OCI-LY3 (cell line): ENCODE measurements around the gene ESRRG.

ENCODE experiments used
- H2AFZ ChIP-seq: fragments of 200-600, 300-600 bp; shearing (Covaris generic); 2 replicates; pipeline ENCODE4 v1.6.0; 2014; ENCODE audit warnings: antibody characterized with exemption, low read depth, low read length
- H3K27ac ChIP-seq: fragments of 200-600, 300-600 bp; sonication (generic); 2 replicates; pipeline ENCODE4 v1.5.1; 2014; ENCODE audit warnings: mild to moderate bottlenecking, low read length, moderate library complexity, mixed read lengths
- H3K27me3 ChIP-seq: fragments of 200-600, 300-600 bp; sonication (generic); 2 replicates; pipeline ENCODE4 v1.6.1; 2014; ENCODE audit warnings: low read depth, low read length, mixed read lengths
- H3K36me3 ChIP-seq: fragments of 200-600, 300-600 bp; sonication (generic); replicated peaks from 2 replicates; pipeline ENCODE3; 2014; ENCODE audit warnings: low read depth, low read length, mixed read lengths
- H3K4me1 ChIP-seq: fragments of 300-600, 200-600 bp; sonication (generic); 2 replicates; pipeline ENCODE4 v1.6.1; 2014; ENCODE audit warnings: low read length, mixed read lengths
- H3K4me2 ChIP-seq: fragments of 200-600, 300-600 bp; sonication (generic); 2 replicates; pipeline ENCODE4 v1.6.1; 2014; ENCODE audit warnings: low read length, mixed read lengths
- H3K4me3 ChIP-seq: fragments of 300-600, 200-600 bp; sonication (generic); 2 replicates; pipeline ENCODE4 v1.5.1; 2014; ENCODE audit warnings: antibody characterized with exemption, mild to moderate bottlenecking, low read length, moderate library complexity
- H3K79me2 ChIP-seq: fragments of 300-600, 200-600 bp; shearing (Covaris generic); 2 replicates; pipeline ENCODE4 v1.6.1; 2014; ENCODE audit warnings: mild to moderate bottlenecking, low read length, mixed read lengths
- H3K9ac ChIP-seq: fragments of 300-600, 200-600 bp; shearing (Covaris generic); 2 replicates; pipeline ENCODE4 v1.6.0; 2014; ENCODE audit warnings: mild to moderate bottlenecking, low read length, moderate library complexity
- H3K9me3 ChIP-seq: fragments of 200-600, 300-600 bp; shearing (Covaris generic); 2 replicates; pipeline ENCODE4 v1.6.1; 2014; ENCODE audit warnings: low read length, mixed read lengths; ENCODE audit not compliant: insufficient read depth
- H4K20me1 ChIP-seq: fragments of 200-600, 300-600 bp; sonication (generic); 2 replicates; pipeline ENCODE4 v1.6.1; 2016; ENCODE audit warnings: low read length, mixed read lengths; ENCODE audit not compliant: insufficient read depth
- EZH2phosphoT487 ChIP-seq: fragments of 200-600 bp; shearing (Covaris generic); IDR thresholded peaks from 2 replicates; pipeline ENCODE4 v1.6.1; 2018; ENCODE audit warnings: antibody characterized with exemption, mixed run types, low read depth
- TF ChIP-seq, protein P1 (sequence below): fragments of 200-600, 300-600 bp; sonication (generic); IDR thresholded peaks from 2 replicates; pipeline ENCODE4 v1.5.1; 2014; ENCODE audit warnings: antibody characterized with exemption, low read length, low read depth

The ESRRG gene

DNA sequence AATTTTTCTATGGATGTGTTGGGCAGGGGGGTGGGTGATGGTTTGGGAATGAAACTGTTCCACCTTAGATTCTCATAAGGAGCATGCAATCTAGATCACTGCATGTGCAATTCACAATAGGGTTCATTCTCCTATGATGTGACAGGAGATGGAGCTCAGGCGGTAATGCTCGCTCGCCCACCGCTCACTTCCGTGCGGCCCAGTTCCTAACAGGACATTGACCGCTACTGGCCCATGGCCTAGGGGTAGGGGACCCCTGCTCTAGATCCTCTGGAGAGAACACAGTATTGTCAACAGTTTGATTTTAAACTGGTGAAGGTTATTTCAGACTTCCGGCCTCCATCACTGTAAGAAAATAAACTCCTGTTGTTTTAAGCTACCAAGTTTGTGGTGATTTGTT, 245.0 kb downstream of the ESRRG start:
- H2AFZ ChIP-seq: no peak overlapping the region
- H3K9me3 ChIP-seq: no peaks in the 10 kb centered on the region
- no peaks in the 10 kb centered on the region for H3K4me1 ChIP-seq
- H3K79me2 ChIP-seq: no peaks in the 10 kb centered on the region
- no peaks in the 10 kb centered on the region for H3K27me3 ChIP-seq
- H3K36me3 ChIP-seq: no peaks in the 10 kb centered on the region
- H3K27ac ChIP-seq: no peak overlapping the region
- H3K4me2 ChIP-seq: no peak overlapping the region
- no peak for TF ChIP-seq EZH2phosphoT487
- TF ChIP-seq, protein P1, sequence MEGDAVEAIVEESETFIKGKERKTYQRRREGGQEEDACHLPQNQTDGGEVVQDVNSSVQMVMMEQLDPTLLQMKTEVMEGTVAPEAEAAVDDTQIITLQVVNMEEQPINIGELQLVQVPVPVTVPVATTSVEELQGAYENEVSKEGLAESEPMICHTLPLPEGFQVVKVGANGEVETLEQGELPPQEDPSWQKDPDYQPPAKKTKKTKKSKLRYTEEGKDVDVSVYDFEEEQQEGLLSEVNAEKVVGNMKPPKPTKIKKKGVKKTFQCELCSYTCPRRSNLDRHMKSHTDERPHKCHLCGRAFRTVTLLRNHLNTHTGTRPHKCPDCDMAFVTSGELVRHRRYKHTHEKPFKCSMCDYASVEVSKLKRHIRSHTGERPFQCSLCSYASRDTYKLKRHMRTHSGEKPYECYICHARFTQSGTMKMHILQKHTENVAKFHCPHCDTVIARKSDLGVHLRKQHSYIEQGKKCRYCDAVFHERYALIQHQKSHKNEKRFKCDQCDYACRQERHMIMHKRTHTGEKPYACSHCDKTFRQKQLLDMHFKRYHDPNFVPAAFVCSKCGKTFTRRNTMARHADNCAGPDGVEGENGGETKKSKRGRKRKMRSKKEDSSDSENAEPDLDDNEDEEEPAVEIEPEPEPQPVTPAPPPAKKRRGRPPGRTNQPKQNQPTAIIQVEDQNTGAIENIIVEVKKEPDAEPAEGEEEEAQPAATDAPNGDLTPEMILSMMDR: no peak
- no peak overlapping the region for H3K4me3 ChIP-seq
- no peak overlapping the region for H3K9ac ChIP-seq
- no peaks in the 10 kb centered on the region for H4K20me1 ChIP-seq

DNA sequence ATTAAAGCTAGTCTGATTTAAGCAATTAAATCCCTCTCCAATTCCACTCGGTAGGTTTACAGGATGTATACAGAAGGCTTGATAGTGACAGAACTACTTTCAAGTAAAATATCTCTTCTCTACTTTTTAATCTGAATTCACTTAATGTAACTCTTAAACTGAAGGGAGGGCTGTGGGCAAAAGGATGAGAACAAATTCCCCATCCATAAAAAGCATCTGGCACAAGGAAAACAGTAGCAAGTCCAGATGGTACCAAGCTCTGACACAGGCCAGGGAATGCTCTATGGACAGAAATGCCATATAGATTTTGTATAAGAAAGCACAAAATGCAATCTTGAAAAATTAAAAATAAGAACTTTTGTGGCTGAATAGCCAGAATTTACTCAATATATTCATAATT, 246.9 kb downstream of the ESRRG start:
- no peak overlapping the region for H3K27ac ChIP-seq

DNA sequence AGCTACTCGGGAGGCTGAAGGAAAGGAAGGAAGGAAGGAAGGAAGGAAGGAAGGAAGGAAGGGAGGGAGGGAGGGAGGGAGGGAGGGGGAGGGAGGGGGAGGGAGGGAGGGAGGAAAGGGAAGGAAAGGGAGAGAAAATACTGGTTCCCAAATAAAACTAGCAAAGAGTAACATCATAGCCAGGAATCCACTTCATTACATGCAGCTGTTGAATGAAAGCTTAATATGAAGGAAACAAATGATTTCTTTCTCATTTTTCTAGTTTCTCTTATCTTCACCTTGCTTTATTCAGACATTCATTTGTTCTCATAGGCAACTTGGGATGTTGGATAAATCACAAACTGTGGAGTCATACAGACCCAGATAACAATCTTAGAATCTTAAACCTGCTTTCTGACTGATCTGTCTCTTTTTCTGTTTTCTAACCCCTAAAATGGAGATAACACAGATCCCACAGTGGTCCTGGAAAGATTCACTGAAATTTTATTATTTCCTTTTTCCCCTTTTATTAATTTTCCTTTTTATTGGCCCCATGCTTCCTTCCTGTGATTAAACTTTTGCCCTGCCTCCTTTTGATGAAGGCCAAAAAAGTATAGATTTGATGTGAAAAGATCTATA, 247.5 kb downstream of the ESRRG start:
- Histone ChIP-seq H3K4me3 (no peak overlapping the region), H2AFZ (no peak overlapping the region), H3K4me2 (no peak overlapping the region), H3K9me3 (no peaks in the 10 kb centered on the region), H3K4me1 (no peaks in the 10 kb centered on the region), H3K27ac (no peak overlapping the region), H3K27me3 (no peaks in the 10 kb centered on the region), H3K79me2 (no peaks in the 10 kb centered on the region), H4K20me1 (no peaks in the 10 kb centered on the region), H3K36me3 (no peaks in the 10 kb centered on the region), H3K9ac (no peak overlapping the region)
- TF ChIP-seq EZH2phosphoT487: no peak
- TF ChIP-seq, protein P1: no peak

More for the DNA sequence above, 246.9 kb downstream of the ESRRG start:
- Histone ChIP-seq H3K4me2 (no peak overlapping the region), H3K9ac (no peak overlapping the region), H4K20me1 (no peaks in the 10 kb centered on the region), H3K27me3 (no peaks in the 10 kb centered on the region), H3K9me3 (no peaks in the 10 kb centered on the region), H3K79me2 (no peaks in the 10 kb centered on the region), H3K36me3 (no peaks in the 10 kb centered on the region), H3K4me1 (no peaks in the 10 kb centered on the region), H2AFZ (no peak overlapping the region), H3K4me3 (no peak overlapping the region)
- TF ChIP-seq, protein P1: no peak
- TF ChIP-seq EZH2phosphoT487: no peak

DNA sequence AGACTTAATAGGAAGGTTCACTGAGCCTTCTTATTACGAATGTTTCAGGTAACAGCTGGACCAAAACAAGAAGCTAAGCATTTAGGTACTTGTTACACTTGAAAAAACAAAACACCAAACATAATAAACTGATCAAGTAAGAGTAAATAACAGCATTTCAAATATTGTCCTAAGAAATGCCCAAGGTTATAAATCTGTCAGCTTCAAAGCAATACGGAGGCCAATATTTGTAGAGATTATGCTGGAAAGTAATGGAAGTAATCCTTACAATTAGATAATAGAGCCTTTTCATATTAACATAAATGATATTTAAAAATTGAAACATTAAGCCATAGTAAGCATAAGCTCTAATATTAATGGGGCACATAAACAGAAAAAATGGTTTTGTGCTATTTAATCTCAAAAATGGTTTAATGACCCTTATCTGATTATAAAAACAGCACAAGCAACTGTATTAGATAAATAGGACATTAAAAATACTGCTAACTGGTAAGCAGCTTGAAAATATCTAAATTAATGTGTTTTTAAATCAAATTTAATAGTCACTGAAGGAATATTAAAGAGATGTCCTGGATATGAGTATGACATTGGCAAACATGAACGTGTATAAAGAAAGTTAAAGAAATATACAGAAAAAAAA, 256.9 kb downstream of the ESRRG start:
- H3K4me2 ChIP-seq: no peak overlapping the region
- no peak for TF ChIP-seq EZH2phosphoT487
- TF ChIP-seq, protein P1: no peak
- H3K79me2 ChIP-seq: no peaks in the 10 kb centered on the region
- H3K27ac ChIP-seq: no peak overlapping the region
- H4K20me1 ChIP-seq: no peaks in the 10 kb centered on the region
- no peaks in the 10 kb centered on the region for H3K27me3 ChIP-seq
- no peak overlapping the region for H3K4me3 ChIP-seq
- H2AFZ ChIP-seq: no peak overlapping the region
- no peaks in the 10 kb centered on the region for H3K36me3 ChIP-seq
- H3K4me1 ChIP-seq: no peaks in the 10 kb centered on the region
- H3K9me3 ChIP-seq: no peaks in the 10 kb centered on the region
- H3K9ac ChIP-seq: no peak overlapping the region
